GM19193 (cell line): ENCODE results near the gene ADAMTSL5.

Source experiments
- POLR2A ChIP-seq: IDR thresholded peaks from 4 replicates; pipeline ENCODE4 v1.6.1; 2011; ENCODE audit not compliant: insufficient read depth, insufficient read length; ENCODE audit errors: extremely low read depth

ADAMTSL5 gene

DNA sequence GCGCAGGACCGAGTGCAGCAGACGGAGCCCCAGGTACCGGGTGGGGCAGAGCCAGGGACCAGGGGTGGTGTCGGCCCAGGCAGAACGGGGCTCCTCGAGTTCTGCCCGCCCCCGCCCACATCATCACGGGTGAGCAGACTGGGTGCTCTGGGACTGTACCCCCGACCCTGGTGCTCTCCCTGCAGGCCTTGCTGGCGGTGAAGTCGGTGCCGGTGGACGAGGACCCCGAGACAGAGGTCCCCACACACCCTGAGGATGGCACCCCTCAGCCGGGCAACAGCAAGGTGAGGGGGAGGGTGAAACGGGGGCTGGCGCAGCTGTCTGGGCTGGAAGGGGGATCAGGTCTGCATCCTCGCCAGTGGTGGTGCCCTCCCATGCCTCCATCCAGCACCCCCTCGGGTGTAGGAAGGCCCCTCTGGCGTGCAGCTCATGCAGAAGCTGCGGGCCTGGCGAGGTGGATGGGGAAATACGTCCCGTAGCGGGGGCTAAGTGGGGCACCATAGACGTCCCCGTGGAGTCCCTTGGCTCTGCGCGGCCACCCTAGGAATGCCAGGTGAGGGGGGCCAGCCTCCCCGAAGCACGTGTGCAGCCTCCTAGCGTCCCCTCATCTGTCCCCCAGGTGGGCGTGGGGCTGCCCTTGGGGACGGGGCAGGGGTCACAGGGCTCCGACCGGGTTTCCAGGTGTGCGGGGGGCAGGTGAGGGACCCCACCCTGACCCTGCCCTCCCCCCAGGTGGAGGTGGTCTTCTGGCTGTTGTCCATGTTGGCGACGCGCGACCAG lies 56.5 kb downstream of the ADAMTSL5 start:
- TF ChIP-seq POLR2A: no peak

DNA sequence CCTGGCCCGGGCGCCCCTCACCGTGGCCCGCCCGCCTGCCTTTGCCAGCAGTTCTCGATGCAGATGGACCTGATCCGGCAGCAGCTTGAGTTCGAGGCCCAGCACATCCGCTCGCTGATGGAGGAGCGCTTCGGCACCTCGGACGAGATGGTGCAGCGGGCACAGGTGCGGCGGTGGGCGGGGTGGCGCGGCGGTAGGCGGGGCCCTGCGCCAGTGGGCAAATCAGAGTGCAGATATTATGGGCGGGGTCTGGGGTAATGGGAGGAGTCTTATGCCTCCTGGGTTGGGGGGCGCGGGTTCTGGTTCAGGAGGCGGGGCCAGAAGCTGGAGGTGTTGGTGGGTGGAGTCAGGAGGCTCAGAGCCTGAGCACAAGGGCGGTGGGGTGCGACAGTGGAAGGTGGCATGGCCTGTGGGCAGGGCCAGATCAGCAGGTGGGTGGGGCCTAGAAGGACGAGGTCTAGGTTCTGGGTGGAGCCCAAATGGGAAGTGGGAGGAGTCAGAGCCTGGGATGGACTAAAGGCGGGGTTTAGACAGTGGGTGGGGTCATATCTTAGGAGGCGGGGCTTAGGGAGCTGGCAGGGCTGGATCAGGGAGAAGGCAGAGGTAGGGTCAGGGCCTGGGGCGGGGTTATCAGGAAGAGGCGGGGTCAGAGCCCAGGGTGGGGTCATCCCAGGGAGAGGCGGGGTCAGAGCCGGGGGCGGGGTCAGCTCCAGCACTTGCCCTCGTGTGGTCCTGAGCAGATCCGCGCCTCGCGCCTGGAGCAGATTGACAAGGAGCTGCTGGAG lies 57.3 kb downstream of the ADAMTSL5 start:
- TF ChIP-seq POLR2A: no peak
